HepG2 (cell line): ENCODE data around the gene RBM23. TPM values are rescaled to one million over a fixed set of nuclear protein-coding genes. Genes with fewer than 3 reads are reported as not detected.

Experiments used
- KDM2A ChIP-seq: sonication (generic); formaldehyde crosslinking; IDR thresholded peaks from 2 replicates; pipeline ENCODE4 v1.4.0; 2020; ENCODE audit warnings: low read depth, missing genetic modification reagents, borderline replicate concordance
- REPIN1 ChIP-seq: sonication (generic); formaldehyde crosslinking; IDR thresholded peaks from 2 replicates; pipeline ENCODE4 v1.8.0; 2022; ENCODE audit warnings: missing genetic modification reagents, low read depth, mild to moderate bottlenecking, borderline replicate concordance
- SKI ChIP-seq: fragments of 450-650 bp; IDR thresholded peaks from one replicate; pipeline ENCODE4 v1.6.1; 2018; ENCODE audit warnings: mild to moderate bottlenecking; ENCODE audit not compliant: partially characterized antibody
- SSRP1 ChIP-seq: IDR thresholded peaks from 2 replicates; pipeline ENCODE4 v1.6.1; 2016; ENCODE audit warnings: control low read depth
- ZBTB20 ChIP-seq: sonication (generic); formaldehyde crosslinking; IDR thresholded peaks from 2 replicates; pipeline ENCODE4 v1.8.1; 2023; ENCODE audit warnings: missing genetic modification reagents, low read depth, mild to moderate bottlenecking, borderline replicate concordance
- ZFP36 ChIP-seq: fragments of 150-350 bp; IDR thresholded peaks from 2 replicates; pipeline ENCODE4 v1.6.1; 2018; ENCODE audit warnings: borderline replicate concordance, low read length, low read depth; ENCODE audit not compliant: partially characterized antibody
- ZNF256 ChIP-seq: sonication (generic); formaldehyde crosslinking; conservative IDR thresholded peaks from 2 replicates; pipeline ENCODE4 v1.4.0; 2020; ENCODE audit warnings: missing genetic modification reagents
- ZNF335 ChIP-seq: sonication (generic); formaldehyde crosslinking; IDR thresholded peaks from 2 replicates; pipeline ENCODE4 v1.4.0; 2020; ENCODE audit warnings: missing genetic modification reagents
- ZNF570 ChIP-seq: sonication (generic); formaldehyde crosslinking; IDR thresholded peaks from 2 replicates; pipeline ENCODE4 v1.4.0; 2020; ENCODE audit warnings: mild to moderate bottlenecking, missing genetic modification reagents, borderline replicate concordance
- ZNF605 ChIP-seq: sonication (generic); formaldehyde crosslinking; IDR thresholded peaks from 2 replicates; pipeline ENCODE4 v1.8.0; 2022; ENCODE audit warnings: mild to moderate bottlenecking, missing genetic modification reagents
- ZNF619 ChIP-seq: sonication (generic); formaldehyde crosslinking; IDR thresholded peaks from 2 replicates; pipeline ENCODE4 v1.4.0; 2020; ENCODE audit warnings: mild to moderate bottlenecking, missing genetic modification reagents
- ZNF660 ChIP-seq: sonication (generic); formaldehyde crosslinking; IDR thresholded peaks from 2 replicates; pipeline ENCODE4 v1.5.1; 2020; ENCODE audit warnings: mild to moderate bottlenecking, low read depth, missing genetic modification reagents, borderline replicate concordance
- ZNF724P ChIP-seq: sonication (generic); formaldehyde crosslinking; IDR thresholded peaks from 2 replicates; pipeline ENCODE4 v1.8.0; 2022; ENCODE audit warnings: missing genetic modification reagents, borderline replicate concordance
- polyA plus RNA-seq, 8 experiments: library from polyadenylated mRNA; depleted of rRNA in 3 of 8; stranded (reverse) in 7 of 8; unstranded in 1 of 8; fragments of >200 nt; fragmentation: Illumina TruSeq in 4 of 8; extraction: Trizol in 4 of 8; gene quantifications; 2 replicates each; pipeline versions ENCODE4 v1.2.1 to v1.2.3, GENCODE V29; 2011 to 2016; ENCODE audit warnings: low read depth in 4 of 8, missing spikeins in 1 of 8, mixed read lengths in 1 of 8; ENCODE audit not compliant: insufficient read depth in 1 of 8
- total RNA-seq, 5 experiments: library from RNA; depleted of rRNA; stranded (reverse); fragments of >200 nt; fragmentation: Illumina TruSeq; extraction: Trizol; gene quantifications; 2 replicates each; pipeline ENCODE4 v1.2.3, GENCODE V29; 2016; ENCODE audit warnings: low read depth in 1 of 5
- TF ChIP-seq, protein P1 (sequence below): sonication (generic); formaldehyde crosslinking; IDR thresholded peaks from 2 replicates; pipeline ENCODE4 v1.8.1; 2023; ENCODE audit warnings: mild to moderate bottlenecking, missing genetic modification reagents
- TF ChIP-seq, protein P2 (sequence below): sonication (generic); formaldehyde crosslinking; IDR thresholded peaks from 2 replicates; pipeline ENCODE4 v1.4.0; 2020; ENCODE audit warnings: missing genetic modification reagents, mild to moderate bottlenecking, borderline replicate concordance
- TF ChIP-seq, protein P3 (sequence below): sonication (generic); formaldehyde crosslinking; IDR thresholded peaks from 2 replicates; pipeline ENCODE4 v1.5.1; 2020; ENCODE audit warnings: mild to moderate bottlenecking, missing genetic modification reagents, moderate library complexity
- TF ChIP-seq, protein P4 (sequence below): sonication (generic); formaldehyde crosslinking; IDR thresholded peaks from 2 replicates; pipeline ENCODE4 v1.5.0; 2020; ENCODE audit warnings: mild to moderate bottlenecking, missing genetic modification reagents
- TF ChIP-seq, protein P5 (sequence below): sonication (generic); formaldehyde crosslinking; IDR thresholded peaks from 2 replicates; pipeline ENCODE4 v1.8.0; 2023; ENCODE audit warnings: mild to moderate bottlenecking, missing genetic modification reagents

Gene RBM23
- total and polyA plus RNA-seq, 2 of the 13 experiments (the other 11 are each of a cell fraction or from before 2014, with no cell fraction given), result 1.5 to 2.1 TPM

DNA sequence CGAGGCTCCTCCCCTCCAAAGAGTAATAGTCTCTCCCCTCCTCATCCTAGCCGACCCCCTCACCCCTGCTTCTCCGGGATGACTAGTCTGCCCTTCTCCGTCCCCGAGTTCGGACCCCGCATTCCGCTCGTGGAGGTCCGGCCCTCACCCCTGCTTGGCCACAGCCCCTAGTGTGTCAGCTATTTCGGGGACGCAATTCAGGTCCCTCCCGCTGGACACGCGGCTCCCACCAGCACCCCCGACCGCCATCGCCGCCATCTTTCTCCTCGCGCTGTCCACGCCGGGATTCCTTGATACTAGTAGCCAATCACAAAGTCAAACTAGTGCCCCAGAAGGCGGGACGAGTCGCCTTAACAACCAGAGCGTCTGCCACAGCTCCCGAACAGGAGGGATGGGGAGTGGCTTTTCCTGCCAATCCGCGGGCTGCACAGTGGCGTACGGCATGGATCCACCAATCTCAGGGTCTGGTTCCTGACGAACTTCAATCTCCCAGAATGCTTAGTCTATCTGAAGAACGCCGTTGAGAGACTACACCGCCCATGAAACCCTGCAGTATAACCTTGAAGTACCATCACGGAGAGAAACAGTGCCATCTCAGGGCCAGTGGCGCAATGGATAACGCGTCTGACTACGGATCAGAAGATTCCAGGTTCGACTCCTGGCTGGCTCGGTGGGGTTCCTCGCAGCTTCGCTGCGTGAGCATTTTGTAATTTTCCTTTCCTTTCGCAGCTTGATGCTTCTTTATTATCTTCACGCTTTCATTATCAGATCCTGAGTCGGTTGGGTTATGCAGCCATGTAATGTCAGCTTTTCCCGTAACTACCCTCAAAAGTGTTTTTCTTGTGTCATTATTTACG lies 10.4 kb upstream of the RBM23 start, which contains the start of gene PRMT5 (continued):
- TF ChIP-seq, protein P1, sequence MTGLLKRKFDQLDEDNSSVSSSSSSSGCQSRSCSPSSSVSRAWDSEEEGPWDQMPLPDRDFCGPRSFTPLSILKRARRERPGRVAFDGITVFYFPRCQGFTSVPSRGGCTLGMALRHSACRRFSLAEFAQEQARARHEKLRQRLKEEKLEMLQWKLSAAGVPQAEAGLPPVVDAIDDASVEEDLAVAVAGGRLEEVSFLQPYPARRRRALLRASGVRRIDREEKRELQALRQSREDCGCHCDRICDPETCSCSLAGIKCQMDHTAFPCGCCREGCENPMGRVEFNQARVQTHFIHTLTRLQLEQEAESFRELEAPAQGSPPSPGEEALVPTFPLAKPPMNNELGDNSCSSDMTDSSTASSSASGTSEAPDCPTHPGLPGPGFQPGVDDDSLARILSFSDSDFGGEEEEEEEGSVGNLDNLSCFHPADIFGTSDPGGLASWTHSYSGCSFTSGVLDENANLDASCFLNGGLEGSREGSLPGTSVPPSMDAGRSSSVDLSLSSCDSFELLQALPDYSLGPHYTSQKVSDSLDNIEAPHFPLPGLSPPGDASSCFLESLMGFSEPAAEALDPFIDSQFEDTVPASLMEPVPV (CRISPR knock-in tag), result peak; percentile 92
- TF ChIP-seq, protein P2, sequence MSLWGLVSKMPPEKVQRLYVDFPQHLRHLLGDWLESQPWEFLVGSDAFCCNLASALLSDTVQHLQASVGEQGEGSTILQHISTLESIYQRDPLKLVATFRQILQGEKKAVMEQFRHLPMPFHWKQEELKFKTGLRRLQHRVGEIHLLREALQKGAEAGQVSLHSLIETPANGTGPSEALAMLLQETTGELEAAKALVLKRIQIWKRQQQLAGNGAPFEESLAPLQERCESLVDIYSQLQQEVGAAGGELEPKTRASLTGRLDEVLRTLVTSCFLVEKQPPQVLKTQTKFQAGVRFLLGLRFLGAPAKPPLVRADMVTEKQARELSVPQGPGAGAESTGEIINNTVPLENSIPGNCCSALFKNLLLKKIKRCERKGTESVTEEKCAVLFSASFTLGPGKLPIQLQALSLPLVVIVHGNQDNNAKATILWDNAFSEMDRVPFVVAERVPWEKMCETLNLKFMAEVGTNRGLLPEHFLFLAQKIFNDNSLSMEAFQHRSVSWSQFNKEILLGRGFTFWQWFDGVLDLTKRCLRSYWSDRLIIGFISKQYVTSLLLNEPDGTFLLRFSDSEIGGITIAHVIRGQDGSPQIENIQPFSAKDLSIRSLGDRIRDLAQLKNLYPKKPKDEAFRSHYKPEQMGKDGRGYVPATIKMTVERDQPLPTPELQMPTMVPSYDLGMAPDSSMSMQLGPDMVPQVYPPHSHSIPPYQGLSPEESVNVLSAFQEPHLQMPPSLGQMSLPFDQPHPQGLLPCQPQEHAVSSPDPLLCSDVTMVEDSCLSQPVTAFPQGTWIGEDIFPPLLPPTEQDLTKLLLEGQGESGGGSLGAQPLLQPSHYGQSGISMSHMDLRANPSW, result peak; percentile 100
- peak; percentile 80 for TF ChIP-seq ZFP36
- TF ChIP-seq ZNF660 (CRISPR knock-in tag), result no peak; the same call in 1 of the 2 replicates
- peak; percentile 100 for TF ChIP-seq REPIN1 (CRISPR knock-in tag)
- TF ChIP-seq KDM2A, result peak; percentile 100
- peak; percentile 99 for TF ChIP-seq ZNF605 (CRISPR knock-in tag)
- TF ChIP-seq ZNF570 (CRISPR knock-in tag), result peak; percentile 16; the same call in 1 of the 2 replicates
- TF ChIP-seq, protein P3, sequence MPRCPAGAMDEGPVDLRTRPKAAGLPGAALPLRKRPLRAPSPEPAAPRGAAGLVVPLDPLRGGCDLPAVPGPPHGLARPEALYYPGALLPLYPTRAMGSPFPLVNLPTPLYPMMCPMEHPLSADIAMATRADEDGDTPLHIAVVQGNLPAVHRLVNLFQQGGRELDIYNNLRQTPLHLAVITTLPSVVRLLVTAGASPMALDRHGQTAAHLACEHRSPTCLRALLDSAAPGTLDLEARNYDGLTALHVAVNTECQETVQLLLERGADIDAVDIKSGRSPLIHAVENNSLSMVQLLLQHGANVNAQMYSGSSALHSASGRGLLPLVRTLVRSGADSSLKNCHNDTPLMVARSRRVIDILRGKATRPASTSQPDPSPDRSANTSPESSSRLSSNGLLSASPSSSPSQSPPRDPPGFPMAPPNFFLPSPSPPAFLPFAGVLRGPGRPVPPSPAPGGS (CRISPR knock-in tag), result peak; percentile 92
- TF ChIP-seq ZNF256 (CRISPR knock-in tag), result peak; percentile 93
- TF ChIP-seq SKI, result peak; percentile 87
- peak; percentile 99 for TF ChIP-seq SSRP1 (CRISPR knock-in tag)
- peak; percentile 96 for TF ChIP-seq ZNF724P
- TF ChIP-seq, protein P4, sequence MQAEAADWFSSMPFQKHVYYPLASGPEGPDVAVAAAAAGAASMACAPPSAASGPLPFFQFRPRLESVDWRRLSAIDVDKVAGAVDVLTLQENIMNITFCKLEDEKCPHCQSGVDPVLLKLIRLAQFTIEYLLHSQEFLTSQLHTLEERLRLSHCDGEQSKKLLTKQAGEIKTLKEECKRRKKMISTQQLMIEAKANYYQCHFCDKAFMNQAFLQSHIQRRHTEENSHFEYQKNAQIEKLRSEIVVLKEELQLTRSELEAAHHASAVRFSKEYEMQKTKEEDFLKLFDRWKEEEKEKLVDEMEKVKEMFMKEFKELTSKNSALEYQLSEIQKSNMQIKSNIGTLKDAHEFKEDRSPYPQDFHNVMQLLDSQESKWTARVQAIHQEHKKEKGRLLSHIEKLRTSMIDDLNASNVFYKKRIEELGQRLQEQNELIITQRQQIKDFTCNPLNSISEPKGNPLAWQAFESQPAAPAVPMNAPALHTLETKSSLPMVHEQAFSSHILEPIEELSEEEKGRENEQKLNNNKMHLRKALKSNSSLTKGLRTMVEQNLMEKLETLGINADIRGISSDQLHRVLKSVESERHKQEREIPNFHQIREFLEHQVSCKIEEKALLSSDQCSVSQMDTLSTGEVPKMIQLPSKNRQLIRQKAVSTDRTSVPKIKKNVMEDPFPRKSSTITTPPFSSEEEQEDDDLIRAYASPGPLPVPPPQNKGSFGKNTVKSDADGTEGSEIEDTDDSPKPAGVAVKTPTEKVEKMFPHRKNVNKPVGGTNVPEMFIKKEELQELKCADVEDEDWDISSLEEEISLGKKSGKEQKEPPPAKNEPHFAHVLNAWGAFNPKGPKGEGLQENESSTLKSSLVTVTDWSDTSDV (CRISPR knock-in tag), result peak; percentile 98; the same call in 1 of the 2 replicates
- peak; percentile 100 for TF ChIP-seq ZNF619 (CRISPR knock-in tag)
- peak; percentile 90 for TF ChIP-seq ZBTB20 (CRISPR knock-in tag)
- TF ChIP-seq, protein P5, sequence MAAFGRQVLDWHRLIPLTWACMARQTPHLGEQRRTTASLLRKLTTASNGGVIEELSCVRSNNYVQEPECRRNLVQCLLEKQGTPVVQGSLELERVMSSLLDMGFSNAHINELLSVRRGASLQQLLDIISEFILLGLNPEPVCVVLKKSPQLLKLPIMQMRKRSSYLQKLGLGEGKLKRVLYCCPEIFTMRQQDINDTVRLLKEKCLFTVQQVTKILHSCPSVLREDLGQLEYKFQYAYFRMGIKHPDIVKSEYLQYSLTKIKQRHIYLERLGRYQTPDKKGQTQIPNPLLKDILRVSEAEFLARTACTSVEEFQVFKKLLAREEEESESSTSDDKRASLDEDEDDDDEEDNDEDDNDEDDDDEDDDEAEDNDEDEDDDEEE (CRISPR knock-in tag), result peak; percentile 98
- peak; percentile 92 for TF ChIP-seq ZNF335 (CRISPR knock-in tag)
